Islet of Langerhans (tissue), 1 donor: ENCODE measurements around the gene KIR3DL3.
"Not testable (repeated sequence)": the region's sequence is repeated elsewhere in the genome, so short reads cannot be mapped to it uniquely, and the experiment has no call there.

Source experiments
- FAIRE-seq: peaks from one replicate; lab custom pipeline; 2011; peaks lifted over from hg19 to GRCh38; lab: Jason Lieb, UNC

KIR3DL3 gene

DNA sequence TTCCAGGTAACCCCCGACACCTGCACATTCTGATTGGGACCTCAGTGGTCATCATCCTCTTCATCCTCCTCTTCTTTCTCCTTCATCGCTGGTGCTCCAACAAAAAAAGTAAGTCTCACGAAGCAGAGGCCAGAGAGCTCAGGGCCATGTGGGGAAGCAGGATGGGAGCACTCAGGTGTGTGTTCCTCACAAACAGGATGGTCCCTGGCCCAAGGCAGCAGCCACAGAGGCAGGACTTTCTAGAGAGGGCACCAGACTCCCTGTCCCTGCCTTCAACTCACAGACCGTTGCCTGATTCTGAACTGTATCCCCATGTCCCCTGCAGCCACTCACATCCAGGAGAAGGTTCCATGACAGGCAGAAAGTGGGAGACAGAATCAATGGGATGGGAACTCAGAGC is 58.7 kb downstream of the KIR3DL3 start:
- not testable (repeated sequence) for FAIRE-seq
